Kidney tubule cell (primary cell): Measurements from ENCODE around the gene LARP1.

Experiments used
- DNase-seq: peaks from one replicate; pipeline ENCODE4 v3.0.0-alpha.2; 2018; ENCODE audit warnings: low spot score

The LARP1 gene

GRCh38 chr5:154755361-154756008, at the start of gene LARP1:
LARP1 (plus strand) TSS chr5:154755377; CDS start chr5:154755758, 381 bp downstream.
- DNase-seq, result peak; percentile 54

GRCh38 chr5:154706416-154706815, 48.8 kb upstream of the LARP1 start:
- no peak for DNase-seq

GRCh38 chr5:154707641-154708040, 47.5 kb upstream of the LARP1 start:
- DNase-seq, result no peak

GRCh38 chr5:154708207-154708606, 47.0 kb upstream of the LARP1 start:
- DNase-seq, result no peak

- peak; percentile 56 for DNase-seq
These were observed 46.3 kb upstream of the LARP1 start for GRCh38 chr5:154708846-154709245.

GRCh38 chr5:154709368-154710305, 45.5 kb upstream of the LARP1 start:
- no peak for DNase-seq

- peak; percentile 64 for DNase-seq
These were observed 42.4 kb upstream of the LARP1 start for GRCh38 chr5:154712518-154713437.

- peak; percentile 29 for DNase-seq
These were observed 41.5 kb upstream of the LARP1 start for GRCh38 chr5:154713615-154714125.

- peak; percentile 76 for DNase-seq
These were observed 40.8 kb upstream of the LARP1 start for GRCh38 chr5:154714266-154714986.

- peak; percentile 26 for DNase-seq
These were observed 33.6 kb upstream of the LARP1 start for GRCh38 chr5:154721481-154722058.

- no peak for DNase-seq
These were observed 33.1 kb upstream of the LARP1 start for GRCh38 chr5:154722097-154722496.

GRCh38 chr5:154722936-154723335, 32.2 kb upstream of the LARP1 start:
- DNase-seq, result peak; percentile 55

GRCh38 chr5:154723740-154724505, 31.3 kb upstream of the LARP1 start:
- DNase-seq, result no peak

GRCh38 chr5:154727361-154727760, 27.8 kb upstream of the LARP1 start:
- no peak for DNase-seq

- DNase-seq, result peak; percentile 59
These were observed 26.1 kb upstream of the LARP1 start for GRCh38 chr5:154728939-154729588.

GRCh38 chr5:154729613-154730012, 25.6 kb upstream of the LARP1 start:
- DNase-seq, result peak; percentile 83

- peak; percentile 42 for DNase-seq
These were observed 24.4 kb upstream of the LARP1 start for GRCh38 chr5:154730761-154731160.

- peak; percentile 29 for DNase-seq
These were observed 23.0 kb upstream of the LARP1 start for GRCh38 chr5:154732212-154732611.
